Stomach (tissue), 4 donors: ENCODE measurements around the gene MYO16.

Source experiments
- CTCF ChIP-seq, 7 experiments: fragments of 450-650 bp in 4 of 7; fragments of 200-600 bp in 3 of 7; sonication (generic) in 3 of 7; IDR thresholded peaks; one replicate each; pipeline ENCODE4 v1.5.1; 2016 to 2019; ENCODE audit warnings: antibody characterized with exemption in 7 of 7, control low read depth in 2 of 7, mild to moderate bottlenecking in 1 of 7
- POLR2AphosphoS5 ChIP-seq, 3 donors: sonication (generic); formaldehyde crosslinking; IDR thresholded peaks; one replicate each; pipeline ENCODE4 v1.6.1; 2016; ENCODE audit warnings: antibody characterized with exemption in 3 of 3

- no peak for TF ChIP-seq CTCF (IDR thresholded peaks at IDR 0.05)
- no peak for TF ChIP-seq POLR2AphosphoS5 (IDR thresholded peaks at IDR 0.05)
Measured at GRCh38 chr13:108680011-108680410, 50.6 kb downstream of the MYO16 start.
